ENCODE results near the gene FGF22.

Gene FGF22

GRCh38 chr19:644789-645188 is 5.1 kb downstream of the FGF22 start:
- DNase-seq, result no peak

GRCh38 chr19:645912-646778 is 6.5 kb downstream of the FGF22 start:
- DNase-seq, result no peak

GRCh38 chr19:646779-647565 is 7.3 kb downstream of the FGF22 start:
- DNase-seq, result no peak

GRCh38 chr19:647566-648284 is 8.0 kb downstream of the FGF22 start:
- DNase-seq, result no peak

- DNase-seq, result no peak
These were observed 8.6 kb downstream of the FGF22 start for GRCh38 chr19:648305-648704.

- DNase-seq, result no peak
These were observed 9.5 kb downstream of the FGF22 start for GRCh38 chr19:648904-649801.

- no peak for DNase-seq
These were observed 10.4 kb downstream of the FGF22 start for GRCh38 chr19:650121-650520.

GRCh38 chr19:651114-651818 is 11.6 kb downstream of the FGF22 start:
- no peak for DNase-seq

- no peak for DNase-seq
These were observed 12.3 kb downstream of the FGF22 start for GRCh38 chr19:651991-652390.

- DNase-seq, result no peak
These were observed 13.0 kb downstream of the FGF22 start for GRCh38 chr19:652467-653389.

GRCh38 chr19:653425-653824 is 13.7 kb downstream of the FGF22 start:
- no peak for DNase-seq

- DNase-seq, result no peak
These were observed 16.0 kb downstream of the FGF22 start for GRCh38 chr19:655691-656090.

- DNase-seq, result no peak
These were observed 17.3 kb downstream of the FGF22 start for GRCh38 chr19:656751-657559.

- no peak for DNase-seq
These were observed 17.9 kb downstream of the FGF22 start for GRCh38 chr19:657611-658010.

GRCh38 chr19:658059-658839 is 18.6 kb downstream of the FGF22 start:
- no peak for DNase-seq

- DNase-seq, result peak; percentile 63
These were observed 19.5 kb downstream of the FGF22 start for GRCh38 chr19:658916-659839.

- no peak for DNase-seq
These were observed 21.2 kb downstream of the FGF22 start for GRCh38 chr19:660793-661426.

Data from activated CD4-positive, alpha-beta T cell treated with anti-CD3 and anti-CD28 coated beads, Interleukin-2, amount 50 U/mL, for 1 hour (primary cell).